Breast epithelium (tissue), 4 donors: ENCODE results near the gene RNU6-9. TPM values are rescaled to one million over a fixed set of nuclear protein-coding genes. Genes with fewer than 3 reads are reported as not detected.

Experiments
- DNase-seq, 2 donors: peaks; one replicate each; pipeline ENCODE4 v3.0.0-alpha.2; 2019; ENCODE audit warnings: low spot score in 2 of 2
- H3K27ac ChIP-seq, 2 donors: fragments of 200-600 bp; sonication (generic) in 1 of 2; one replicate each; pipeline ENCODE4 v1.5.1; 2016 to 2019; ENCODE audit warnings: mild to moderate bottlenecking in 1 of 2
- H3K27me3 ChIP-seq, 2 donors: fragments of 200-600 bp; sonication (generic) in 1 of 2; one replicate each; pipeline versions ENCODE4 v1.5.1 to v1.6.0; 2017 to 2019; ENCODE audit warnings: control low read depth in 1 of 2, mild to moderate bottlenecking in 1 of 2
- H3K36me3 ChIP-seq: fragments of 200-600 bp; one replicate; pipeline ENCODE4 v1.5.1; 2019
- H3K4me1 ChIP-seq, 2 donors: fragments of 200-600 bp; sonication (generic); one replicate each; pipeline ENCODE4 v1.5.1; 2016 to 2019; ENCODE audit warnings: control low read depth in 1 of 2
- H3K4me3 ChIP-seq, 3 donors: fragments of 200-600 bp; sonication (generic); 1 replicate in 2 of 3; 2 replicates in 1 of 3; pipeline ENCODE4 v1.5.1; 2016 to 2019; ENCODE audit warnings: mild to moderate bottlenecking in 3 of 3, moderate library complexity in 2 of 3
- H3K9me3 ChIP-seq, 2 donors: fragments of 200-600 bp; sonication (generic) in 1 of 2; one replicate each; pipeline ENCODE4 v1.5.1; 2016 to 2019; ENCODE audit warnings: control low read depth in 1 of 2
- POLR2A ChIP-seq: fragments of 450-650 bp; IDR thresholded peaks from one replicate; pipeline ENCODE4 v1.6.1; 2016; ENCODE audit warnings: antibody characterized with exemption, mild to moderate bottlenecking, moderate library complexity
- POLR2AphosphoS5 ChIP-seq, 3 donors: sonication (generic); formaldehyde crosslinking; IDR thresholded peaks; one replicate each; pipeline ENCODE4 v1.6.1; 2017; ENCODE audit warnings: antibody characterized with exemption in 3 of 3
- intact Hi-C: fragments of 100-400 bp; cut with DNase I; formaldehyde crosslinking; loops from one replicate; pipeline ENCODE4 v1.15.1; 2023; ENCODE audit warnings: low total_unique reads
- total RNA-seq, 3 donors: library from RNA; depleted of rRNA; stranded (reverse); fragments of >200 nt; gene quantifications; one replicate each; pipeline ENCODE4 v1.1.0, GENCODE V29; 2016
- TF ChIP-seq, protein P1 (sequence below), 3 donors: fragments of 450-650 bp; IDR thresholded peaks; one replicate each; pipeline ENCODE4 v1.5.1; 2016 to 2017; ENCODE audit warnings: antibody characterized with exemption in 3 of 3, mild to moderate bottlenecking in 3 of 3, moderate library complexity in 3 of 3

The RNU6-9 gene
- total RNA-seq, 3 donors from 2014 or later, result not detected

DNA sequence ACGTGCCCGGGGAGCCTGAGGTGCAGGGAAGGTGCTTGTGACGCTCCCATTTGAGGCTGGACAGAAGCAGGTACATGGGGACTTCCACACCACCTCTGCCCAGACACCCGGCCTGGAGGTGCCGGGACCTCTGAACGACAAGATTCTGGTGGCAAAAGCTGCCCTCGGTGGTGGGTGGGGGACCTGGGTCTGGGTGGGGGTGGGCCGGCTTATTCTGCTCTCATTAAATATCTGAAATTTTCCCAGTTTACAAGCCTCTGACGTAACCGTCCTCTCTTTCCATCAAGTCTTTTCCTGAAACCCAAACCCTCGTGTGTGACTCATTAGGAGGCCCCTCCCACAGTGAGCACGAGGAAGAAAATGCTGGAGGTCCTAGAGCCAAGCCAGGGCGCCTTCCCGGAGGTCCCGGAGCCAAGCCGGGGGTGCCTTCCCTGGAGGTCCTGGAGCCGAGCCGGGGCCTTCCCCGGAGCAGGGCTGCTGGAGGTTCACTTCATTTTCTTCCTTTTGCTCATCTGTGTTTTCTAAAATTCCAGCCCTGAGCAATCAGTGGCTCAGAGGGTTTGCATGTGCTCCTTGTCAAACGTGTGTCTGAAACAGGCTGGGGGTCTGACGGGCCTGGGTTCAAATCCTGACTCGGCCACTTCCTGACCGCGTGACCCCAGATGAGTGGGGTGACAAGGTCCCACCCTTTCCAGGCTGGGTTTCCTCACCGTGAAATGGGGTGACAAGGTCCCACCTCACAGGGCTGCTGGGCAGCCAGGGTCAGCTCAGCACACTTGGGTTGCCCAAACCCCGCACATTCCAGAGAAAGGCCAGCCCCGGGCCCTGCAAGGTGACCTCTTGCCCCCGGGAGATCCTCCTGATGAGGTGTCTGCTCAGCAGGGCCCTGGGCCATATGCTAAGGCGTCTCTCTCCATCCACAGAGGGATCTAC, 23.8 kb upstream of the RNU6-9 start:
- DNase-seq, result no peak
- Histone ChIP-seq H3K36me3 (no peaks in the 10 kb centered on the region), H3K27me3 (no peaks in the 10 kb centered on the region), H3K4me1 (no peaks in the 10 kb centered on the region), H3K9me3 (no peaks in the 10 kb centered on the region), H3K4me3 (no peak overlapping the region), H3K27ac (peak overlapping the region; percentile 87 to 93)
- TF ChIP-seq, protein P1, sequence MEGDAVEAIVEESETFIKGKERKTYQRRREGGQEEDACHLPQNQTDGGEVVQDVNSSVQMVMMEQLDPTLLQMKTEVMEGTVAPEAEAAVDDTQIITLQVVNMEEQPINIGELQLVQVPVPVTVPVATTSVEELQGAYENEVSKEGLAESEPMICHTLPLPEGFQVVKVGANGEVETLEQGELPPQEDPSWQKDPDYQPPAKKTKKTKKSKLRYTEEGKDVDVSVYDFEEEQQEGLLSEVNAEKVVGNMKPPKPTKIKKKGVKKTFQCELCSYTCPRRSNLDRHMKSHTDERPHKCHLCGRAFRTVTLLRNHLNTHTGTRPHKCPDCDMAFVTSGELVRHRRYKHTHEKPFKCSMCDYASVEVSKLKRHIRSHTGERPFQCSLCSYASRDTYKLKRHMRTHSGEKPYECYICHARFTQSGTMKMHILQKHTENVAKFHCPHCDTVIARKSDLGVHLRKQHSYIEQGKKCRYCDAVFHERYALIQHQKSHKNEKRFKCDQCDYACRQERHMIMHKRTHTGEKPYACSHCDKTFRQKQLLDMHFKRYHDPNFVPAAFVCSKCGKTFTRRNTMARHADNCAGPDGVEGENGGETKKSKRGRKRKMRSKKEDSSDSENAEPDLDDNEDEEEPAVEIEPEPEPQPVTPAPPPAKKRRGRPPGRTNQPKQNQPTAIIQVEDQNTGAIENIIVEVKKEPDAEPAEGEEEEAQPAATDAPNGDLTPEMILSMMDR (IDR thresholded peaks at IDR 0.05), result no peak
- TF ChIP-seq POLR2A, result no peak
- TF ChIP-seq POLR2AphosphoS5 (IDR thresholded peaks at IDR 0.05), result peak; percentile 30 to 32 (median 31)
- intact Hi-C loops, result no loop called here

DNA sequence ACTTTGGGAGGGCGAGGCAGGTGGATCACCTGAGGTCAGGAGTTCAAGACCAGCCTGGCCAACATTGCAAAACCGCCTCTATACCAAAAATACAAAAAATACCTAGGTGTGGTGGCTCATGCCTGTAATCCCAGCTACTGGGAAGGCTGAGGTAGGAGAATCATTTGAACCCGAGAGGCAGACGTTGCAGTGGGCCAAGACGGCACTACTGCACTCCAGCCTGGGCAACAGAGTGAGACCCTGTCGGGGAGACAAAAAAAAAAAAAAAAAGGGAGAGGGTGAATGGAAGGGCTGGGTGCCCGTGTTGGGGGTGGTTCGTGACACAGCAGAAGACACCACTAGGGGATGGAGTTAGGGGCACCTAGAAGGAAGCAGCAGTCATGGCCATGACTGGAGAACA, 23.0 kb upstream of the RNU6-9 start:
- Histone ChIP-seq H3K27me3 (no peaks in the 10 kb centered on the region), H3K27ac (peak overlapping the region; percentile 87 to 93), H3K4me3 (no peak overlapping the region), H3K9me3 (no peaks in the 10 kb centered on the region), H3K4me1 (no peaks in the 10 kb centered on the region), H3K36me3 (no peaks in the 10 kb centered on the region)
- intact Hi-C loops, result no loop called here
- DNase-seq, result no peak
- TF ChIP-seq POLR2A (no peak), POLR2AphosphoS5 (IDR thresholded peaks at IDR 0.05) (no peak)
- TF ChIP-seq, protein P1 (IDR thresholded peaks at IDR 0.05), result no peak

DNA sequence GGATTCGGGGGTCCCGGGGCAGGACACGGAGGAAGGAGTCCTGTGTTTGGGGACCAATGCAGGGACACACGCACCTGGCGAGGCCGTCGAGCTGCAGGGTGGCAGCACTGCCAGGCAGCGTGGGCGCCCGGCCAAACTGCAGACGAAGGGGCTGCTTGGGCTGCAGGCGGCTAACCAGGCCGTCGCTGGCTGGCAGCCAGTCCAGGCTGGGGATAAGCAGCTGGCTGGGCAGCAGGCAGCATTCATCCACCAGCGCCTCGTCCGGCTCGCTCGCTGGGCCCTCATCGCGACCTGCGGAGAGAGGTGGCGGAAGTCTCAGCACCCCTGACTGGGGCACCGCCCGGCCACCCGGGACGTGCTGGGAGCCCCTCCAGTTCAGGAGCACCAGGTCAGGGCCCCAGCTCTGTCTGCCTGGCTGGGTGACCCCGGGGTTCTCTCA, 22.3 kb upstream of the RNU6-9 start:
- no peaks in the 10 kb centered on the region for H3K4me1 ChIP-seq
- intact Hi-C loops, result no loop called here
- H3K36me3 ChIP-seq, result no peaks in the 10 kb centered on the region
- H3K4me3 ChIP-seq, result no peak overlapping the region
- no peak for DNase-seq
- H3K9me3 ChIP-seq, result no peaks in the 10 kb centered on the region
- peak overlapping the region in 1 of 2 donors; percentile 19 for H3K27ac ChIP-seq
- TF ChIP-seq POLR2A, result no peak
- no peak for TF ChIP-seq POLR2AphosphoS5 (IDR thresholded peaks at IDR 0.05)
- TF ChIP-seq, protein P1 (IDR thresholded peaks at IDR 0.05), result no peak
- no peaks in the 10 kb centered on the region for H3K27me3 ChIP-seq

DNA sequence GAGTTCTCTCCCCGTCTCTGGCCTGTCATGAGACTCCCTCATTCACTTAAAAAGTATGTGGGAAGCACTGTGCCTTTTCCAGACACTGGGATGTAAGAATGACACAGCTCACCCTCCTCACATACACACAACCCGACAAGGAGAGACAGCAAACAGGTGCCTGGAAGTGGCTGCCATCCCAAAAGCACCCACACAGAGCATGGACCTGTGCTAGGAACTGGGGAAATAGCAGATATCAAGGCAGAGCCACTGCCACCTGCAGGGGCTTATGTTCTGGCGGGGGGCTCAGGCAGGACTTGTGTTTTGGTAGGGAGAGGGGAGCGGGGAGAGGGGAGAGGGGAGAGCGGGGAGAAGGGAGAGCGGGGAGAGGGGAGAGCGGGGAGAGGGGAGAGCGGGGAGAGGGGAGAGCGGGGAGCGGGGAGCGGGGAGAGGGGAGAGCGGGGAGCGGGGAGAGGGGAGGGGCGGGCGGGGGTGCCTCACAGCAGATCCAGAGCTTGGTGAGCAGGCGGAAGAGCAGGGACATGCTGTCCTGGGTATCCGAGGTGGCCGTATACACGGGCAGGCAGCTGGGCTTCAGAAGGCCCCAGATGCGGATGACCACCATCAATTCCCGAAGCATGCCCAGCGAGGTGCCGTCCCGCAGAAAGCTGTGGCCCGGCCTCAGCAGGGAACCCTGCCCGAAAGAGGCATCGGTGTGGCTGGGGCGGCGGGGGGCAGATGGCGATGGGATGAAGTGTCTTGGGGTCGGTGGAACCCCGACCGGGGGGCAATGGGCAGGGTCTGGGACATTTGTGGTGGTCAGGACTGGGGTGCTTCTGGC, 21.6 kb upstream of the RNU6-9 start:
- Histone ChIP-seq H3K27ac (peak overlapping the region; percentile 4 to 74), H3K27me3 (no peaks in the 10 kb centered on the region), H3K9me3 (no peaks in the 10 kb centered on the region), H3K4me3 (no peak overlapping the region), H3K4me1 (no peaks in the 10 kb centered on the region), H3K36me3 (no peaks in the 10 kb centered on the region)
- DNase-seq, result no peak
- TF ChIP-seq, protein P1 (IDR thresholded peaks at IDR 0.05), result no peak
- TF ChIP-seq POLR2AphosphoS5 (IDR thresholded peaks at IDR 0.05) (no peak), POLR2A (no peak)
- intact Hi-C loops, result no loop called here
